Hepatocyte (in vitro differentiated cells): ENCODE data around the gene INPP5D. TPM values are rescaled to one million over a fixed set of nuclear protein-coding genes. Genes with fewer than 3 reads are reported as not detected.

Experiments used
- DNase-seq: peaks from one replicate; pipeline ENCODE4 v3.0.0-alpha.2; 2016; ENCODE audit warnings: low spot score
- H2AFZ ChIP-seq: fragments of 200-600 bp; sonication (generic); 2 replicates; pipeline ENCODE4 v1.6.0; 2016; ENCODE audit warnings: antibody characterized with exemption, mild to moderate bottlenecking
- H3K27ac ChIP-seq: fragments of 200-600 bp; sonication (generic); 2 replicates; pipeline ENCODE4 v1.5.1; 2016; ENCODE audit warnings: mild to moderate bottlenecking
- H3K27me3 ChIP-seq: fragments of 200-600 bp; sonication (generic); 2 replicates; pipeline ENCODE4 v1.6.1; 2016
- H3K36me3 ChIP-seq: fragments of 200-600 bp; sonication (generic); replicated peaks from 2 replicates; pipeline ENCODE4 v1.5.1; 2016; ENCODE audit warnings: low read depth; ENCODE audit not compliant: insufficient read depth
- H3K4me1 ChIP-seq: fragments of 200-600 bp; sonication (generic); 2 replicates; pipeline ENCODE4 v1.5.1; 2016; ENCODE audit warnings: mild to moderate bottlenecking, moderate library complexity; ENCODE audit not compliant: insufficient read depth
- H3K4me2 ChIP-seq: fragments of 200-600 bp; sonication (generic); 2 replicates; pipeline ENCODE4 v1.6.0; 2016
- H3K4me3 ChIP-seq: fragments of 200-600 bp; sonication (generic); 2 replicates; pipeline ENCODE4 v1.5.1; 2016; ENCODE audit warnings: mild to moderate bottlenecking
- H3K79me2 ChIP-seq: fragments of 200-600 bp; sonication (generic); 2 replicates; pipeline ENCODE4 v1.6.0; 2017; ENCODE audit warnings: mild to moderate bottlenecking
- H3K9me2 ChIP-seq: fragments of 200-600 bp; sonication (generic); replicated peaks from 2 replicates; pipeline ENCODE4 v1.6.0; 2017; ENCODE audit warnings: mild to moderate bottlenecking; ENCODE audit not compliant: insufficient read depth
- H3K9me3 ChIP-seq: fragments of 200-600 bp; sonication (generic); 2 replicates; pipeline ENCODE4 v1.5.1; 2016; ENCODE audit warnings: low read depth, mild to moderate bottlenecking
- H4K20me1 ChIP-seq: fragments of 200-600 bp; sonication (generic); 2 replicates; pipeline ENCODE4 v1.6.0; 2016; ENCODE audit warnings: mild to moderate bottlenecking; ENCODE audit not compliant: insufficient read depth, poor library complexity, severe bottlenecking
- EZH2 ChIP-seq: fragments of 200-600 bp; sonication (generic); IDR thresholded peaks from 2 replicates; pipeline ENCODE4 v1.6.1; 2016; ENCODE audit warnings: antibody characterized with exemption, mild to moderate bottlenecking, borderline replicate concordance
- EZH2phosphoT487 ChIP-seq: fragments of 200-600 bp; sonication (generic); IDR thresholded peaks from one replicate; pipeline ENCODE4 v1.6.1; 2018; ENCODE audit warnings: antibody characterized with exemption, mild to moderate bottlenecking, low read depth, moderate library complexity; ENCODE audit not compliant: unreplicated experiment, severe bottlenecking
- WGBS: methylation state at CpG from one replicate; pipeline ENCODE4 v1.1.6; 2016; ENCODE audit warnings: low lambda C conversion rate; ENCODE audit errors: missing lambda C conversion rate; 5-methylcytosine and 5-hydroxymethylcytosine counted together
- polyA plus RNA-seq: library from polyadenylated mRNA; unstranded; fragments of >200 nt; fragmentation: Nextera tagmentation; extraction: Ambion mirVana; gene quantifications from 2 replicates; pipeline ENCODE4 v1.2.1, GENCODE V29; 2016
- total RNA-seq: library from RNA; depleted of rRNA; stranded (reverse); fragments of >200 nt; gene quantifications from 2 replicates; pipeline ENCODE4 v1.2.3, GENCODE V29; 2014
- TF ChIP-seq, protein P1 (sequence below): fragments of 200-600 bp; sonication (generic); IDR thresholded peaks from 2 replicates; pipeline ENCODE4 v1.5.1; 2016; ENCODE audit warnings: antibody characterized with exemption, mild to moderate bottlenecking; ENCODE audit not compliant: poor library complexity

The INPP5D gene
- total and polyA plus RNA-seq, 2 experiments from 2014 or later: 3.3 to 5.2 TPM

DNA sequence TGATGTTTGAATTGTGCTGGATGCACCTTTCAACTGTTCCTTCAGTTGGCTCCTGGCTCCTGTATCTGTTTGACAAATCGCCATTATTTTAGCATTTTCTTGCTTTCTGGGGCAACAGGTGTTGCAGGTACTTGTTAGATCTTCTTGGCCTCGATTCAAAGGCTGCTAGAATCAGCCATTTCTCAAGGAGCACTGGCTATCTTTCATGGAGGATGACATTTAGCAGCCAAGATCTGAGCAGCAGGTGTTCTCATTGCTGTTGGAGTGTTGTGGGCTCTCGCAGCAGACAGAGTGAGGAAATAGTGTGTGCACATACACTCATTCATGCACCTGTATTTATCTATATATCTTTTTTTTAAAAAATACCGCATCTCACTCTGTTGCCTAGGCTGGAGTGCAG lies 52.2 kb downstream of the INPP5D start:
- Histone ChIP-seq H2AFZ (no peak overlapping the region), H3K36me3 (no peaks in the 10 kb centered on the region), H3K79me2 (no peaks in the 10 kb centered on the region), H3K4me1 (no peaks in the 10 kb centered on the region), H3K27ac (no peak overlapping the region), H3K27me3 (no peaks in the 10 kb centered on the region), H4K20me1 (no peaks in the 10 kb centered on the region), H3K4me3 (no peak overlapping the region), H3K4me2 (no peak overlapping the region), H3K9me2 (no peaks in the 10 kb centered on the region), H3K9me3 (no peaks in the 10 kb centered on the region)
- no peak for DNase-seq
- 88% methylated on average over 4 of the region's 4 CpGs for WGBS
- TF ChIP-seq, protein P1, sequence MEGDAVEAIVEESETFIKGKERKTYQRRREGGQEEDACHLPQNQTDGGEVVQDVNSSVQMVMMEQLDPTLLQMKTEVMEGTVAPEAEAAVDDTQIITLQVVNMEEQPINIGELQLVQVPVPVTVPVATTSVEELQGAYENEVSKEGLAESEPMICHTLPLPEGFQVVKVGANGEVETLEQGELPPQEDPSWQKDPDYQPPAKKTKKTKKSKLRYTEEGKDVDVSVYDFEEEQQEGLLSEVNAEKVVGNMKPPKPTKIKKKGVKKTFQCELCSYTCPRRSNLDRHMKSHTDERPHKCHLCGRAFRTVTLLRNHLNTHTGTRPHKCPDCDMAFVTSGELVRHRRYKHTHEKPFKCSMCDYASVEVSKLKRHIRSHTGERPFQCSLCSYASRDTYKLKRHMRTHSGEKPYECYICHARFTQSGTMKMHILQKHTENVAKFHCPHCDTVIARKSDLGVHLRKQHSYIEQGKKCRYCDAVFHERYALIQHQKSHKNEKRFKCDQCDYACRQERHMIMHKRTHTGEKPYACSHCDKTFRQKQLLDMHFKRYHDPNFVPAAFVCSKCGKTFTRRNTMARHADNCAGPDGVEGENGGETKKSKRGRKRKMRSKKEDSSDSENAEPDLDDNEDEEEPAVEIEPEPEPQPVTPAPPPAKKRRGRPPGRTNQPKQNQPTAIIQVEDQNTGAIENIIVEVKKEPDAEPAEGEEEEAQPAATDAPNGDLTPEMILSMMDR: no peak
- no peak for TF ChIP-seq EZH2
- no peak for TF ChIP-seq EZH2phosphoT487

DNA sequence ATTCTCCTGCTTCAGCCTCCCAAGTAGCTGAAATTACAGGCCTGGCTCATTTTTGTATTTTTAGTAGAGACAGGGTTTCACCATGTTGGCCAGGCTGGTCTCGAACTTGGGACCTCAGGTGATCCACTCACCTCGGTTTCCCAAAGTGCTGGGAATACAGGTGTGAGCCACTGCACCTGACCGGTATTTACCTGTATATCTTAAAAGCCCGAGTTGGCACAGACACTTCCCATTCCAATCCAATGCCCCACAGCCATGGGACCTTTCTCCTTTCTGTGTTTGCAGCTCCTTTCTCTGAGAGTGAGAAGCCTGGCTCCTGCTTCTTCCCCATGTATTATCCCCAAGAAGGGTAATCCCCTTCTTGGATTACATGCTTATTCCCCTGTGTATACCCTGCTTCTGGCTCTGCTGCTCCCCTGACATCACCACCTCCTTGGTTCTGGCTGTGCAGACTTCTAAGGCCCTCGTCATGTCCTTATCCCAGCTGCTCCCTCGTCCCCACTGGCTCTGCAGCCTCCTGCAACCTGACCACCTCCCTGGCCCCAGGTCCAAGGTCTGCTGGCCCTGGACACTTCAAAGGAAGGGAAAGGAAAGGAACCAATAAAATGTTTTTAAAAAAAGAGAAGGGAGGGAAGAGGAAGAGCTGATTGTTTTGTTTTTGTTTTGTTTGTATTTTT lies 52.8 kb downstream of the INPP5D start:
- Histone ChIP-seq H3K79me2 (no peaks in the 10 kb centered on the region), H3K27me3 (no peaks in the 10 kb centered on the region), H3K36me3 (no peaks in the 10 kb centered on the region), H3K4me2 (no peak overlapping the region), H3K4me1 (no peaks in the 10 kb centered on the region), H3K27ac (no peak overlapping the region), H4K20me1 (no peaks in the 10 kb centered on the region), H3K9me3 (no peaks in the 10 kb centered on the region), H3K9me2 (no peaks in the 10 kb centered on the region), H3K4me3 (no peak overlapping the region), H2AFZ (no peak overlapping the region)
- WGBS: 67% methylated on average over 6 of the region's 6 CpGs
- DNase-seq: no peak
- no peak for TF ChIP-seq EZH2phosphoT487
- TF ChIP-seq, protein P1: no peak
- TF ChIP-seq EZH2: no peak

DNA sequence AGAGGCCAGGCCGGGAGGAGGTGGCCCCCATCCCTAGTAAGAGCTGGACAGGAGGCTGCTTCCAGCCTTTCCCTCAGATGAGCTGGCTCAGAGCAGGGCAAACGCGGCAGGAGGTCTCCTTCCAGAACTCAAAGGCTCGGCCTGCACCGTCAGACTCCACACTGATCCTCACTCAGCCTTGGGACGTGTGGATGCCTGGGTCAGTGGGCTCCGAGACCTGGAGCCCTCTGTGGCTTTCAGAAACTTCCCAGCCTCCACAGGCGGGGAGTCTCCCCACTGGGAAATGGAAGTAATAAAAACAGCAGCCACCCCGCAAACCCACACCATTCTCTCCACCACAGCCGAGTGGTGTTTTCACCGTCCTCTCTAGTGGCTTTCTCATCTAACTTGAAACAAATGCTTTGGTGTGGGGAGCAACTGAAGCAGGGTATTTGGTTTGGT lies 54.3 kb downstream of the INPP5D start:
- TF ChIP-seq EZH2phosphoT487 (no peak), EZH2 (no peak)
- TF ChIP-seq, protein P1: no peak
- Histone ChIP-seq H3K9me2 (no peaks in the 10 kb centered on the region), H3K27ac (no peak overlapping the region), H3K79me2 (no peaks in the 10 kb centered on the region), H3K4me3 (no peak overlapping the region), H4K20me1 (no peaks in the 10 kb centered on the region), H3K36me3 (no peaks in the 10 kb centered on the region), H3K4me1 (no peaks in the 10 kb centered on the region), H3K4me2 (no peak overlapping the region), H3K27me3 (no peaks in the 10 kb centered on the region), H3K9me3 (no peaks in the 10 kb centered on the region), H2AFZ (no peak overlapping the region)
- WGBS: 88% methylated on average over 11 of the region's 11 CpGs
- DNase-seq: no peak

DNA sequence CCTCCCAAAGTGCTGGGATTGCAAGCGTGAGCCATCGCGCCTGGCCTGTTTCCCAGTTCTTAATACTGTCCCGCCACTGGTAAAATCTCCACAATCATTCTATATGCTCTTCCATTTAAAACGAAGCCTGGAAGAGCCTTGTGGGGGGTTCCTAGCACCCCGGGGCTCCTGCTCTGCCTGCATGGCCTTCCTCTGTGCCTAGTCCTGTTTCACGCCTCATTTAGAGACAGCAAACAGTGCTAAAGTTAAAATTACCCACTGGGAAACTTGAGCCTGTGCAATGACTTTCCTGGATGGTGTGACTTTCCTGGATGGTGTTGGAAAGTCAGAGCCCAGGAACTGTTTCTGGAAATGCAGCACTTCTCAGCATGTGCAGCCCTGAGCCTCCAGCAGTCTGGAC lies 55.0 kb downstream of the INPP5D start:
- H2AFZ ChIP-seq: no peak overlapping the region
- H3K9me2 ChIP-seq: no peaks in the 10 kb centered on the region
- no peak overlapping the region for H3K27ac ChIP-seq
- H3K4me2 ChIP-seq: no peak overlapping the region
- no peaks in the 10 kb centered on the region for H3K79me2 ChIP-seq
- no peaks in the 10 kb centered on the region for H3K36me3 ChIP-seq
- no peaks in the 10 kb centered on the region for H3K27me3 ChIP-seq
- WGBS: 77% methylated on average over 7 of the region's 7 CpGs
- H3K9me3 ChIP-seq: no peaks in the 10 kb centered on the region
- no peak overlapping the region for H3K4me3 ChIP-seq
- no peaks in the 10 kb centered on the region for H3K4me1 ChIP-seq
- H4K20me1 ChIP-seq: no peaks in the 10 kb centered on the region
- no peak for TF ChIP-seq EZH2
- TF ChIP-seq EZH2phosphoT487: no peak
- TF ChIP-seq, protein P1: no peak
- no peak for DNase-seq
